Activated naive CD8-positive, alpha-beta T cell treated with anti-CD3 and anti-CD28 coated beads, Interleukin-2, amount 50 U/mL, for 24 hours (primary cell): ENCODE results near the gene MYO5C.

Experiments
- ATAC-seq: fragments of 150-1000 bp; cut with Tn5 transposase; one replicate; pipeline ENCODE4 v1.10.0; 2021
- DNase-seq: peaks from one replicate; pipeline ENCODE4 v3.0.0; 2021
- H3K27ac Mint-ChIP-seq: one replicate; pipeline ENCODE4 v1.8.0; 2021; ENCODE audit warnings: mild to moderate bottlenecking, mixed read lengths
- H3K27me3 Mint-ChIP-seq: one replicate; pipeline ENCODE4 v1.8.0; 2021; ENCODE audit warnings: mixed read lengths
- H3K36me3 Mint-ChIP-seq: one replicate; pipeline ENCODE4 v1.8.0; 2021; ENCODE audit warnings: low read depth, mixed read lengths
- H3K4me1 Mint-ChIP-seq: one replicate; pipeline ENCODE4 v1.8.0; 2021; ENCODE audit warnings: mixed read lengths
- H3K4me3 Mint-ChIP-seq: one replicate; pipeline ENCODE4 v1.8.0; 2021; ENCODE audit warnings: mild to moderate bottlenecking, moderate library complexity, mixed read lengths
- H3K9me3 Mint-ChIP-seq: one replicate; pipeline ENCODE4 v1.8.0; 2021; ENCODE audit warnings: mixed read lengths

The MYO5C gene

DNA sequence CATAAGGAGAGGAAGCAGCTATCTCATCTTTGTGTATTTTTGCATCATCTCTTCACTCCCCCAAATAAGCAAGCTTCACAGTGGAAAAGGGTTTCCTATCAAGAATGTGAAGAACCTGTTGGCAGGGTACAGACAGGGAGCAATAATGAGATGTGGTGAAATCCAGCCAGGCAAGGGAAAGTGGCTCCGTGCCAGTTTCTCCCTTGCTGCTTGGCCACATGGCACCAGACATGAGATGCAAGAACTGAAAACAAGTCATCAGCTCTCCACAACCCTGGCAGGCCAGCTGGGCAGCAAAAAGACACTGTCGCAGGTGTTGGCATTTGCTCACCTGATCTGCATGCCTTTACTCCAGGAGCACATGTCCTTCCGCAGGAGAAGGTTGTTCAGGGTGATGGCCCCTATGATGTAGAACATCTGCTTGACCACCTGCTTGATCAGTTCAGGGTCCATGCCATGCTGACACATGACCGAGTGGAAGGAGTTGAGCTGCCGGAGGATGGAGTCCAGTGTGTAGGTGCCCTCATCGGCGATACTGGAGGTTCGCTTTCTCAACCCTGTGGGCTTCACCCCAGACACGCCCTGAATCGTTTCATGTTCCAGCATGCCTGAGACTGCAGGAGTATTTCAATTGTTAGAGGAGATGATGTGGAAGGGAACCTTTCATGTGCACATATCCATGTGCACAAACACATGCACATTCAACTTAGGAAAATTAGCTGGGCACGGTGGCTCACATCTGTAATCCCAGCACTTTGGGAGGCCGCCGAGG is 23.3 kb upstream of the MYO5C start:
- H3K4me1 Mint-ChIP-seq: no peaks in the 10 kb centered on the region
- no peaks in the 10 kb centered on the region for H3K27me3 Mint-ChIP-seq
- no peak overlapping the region for H3K4me3 Mint-ChIP-seq
- DNase-seq (no peak), ATAC-seq (no peak)
- no peak overlapping the region for H3K27ac Mint-ChIP-seq
- H3K36me3 Mint-ChIP-seq: peaks cover 20% of the 10 kb centered on the region
- H3K9me3 Mint-ChIP-seq: no peaks in the 10 kb centered on the region

- Mint-ChIP-seq H3K9me3 (no peaks in the 10 kb centered on the region), H3K36me3 (peaks cover 22% of the 10 kb centered on the region), H3K4me1 (no peaks in the 10 kb centered on the region), H3K4me3 (no peak overlapping the region), H3K27me3 (no peaks in the 10 kb centered on the region), H3K27ac (no peak overlapping the region)
- DNase-seq (no peak), ATAC-seq (no peak)
Observed at GRCh38 chr15:52317688-52318087, 22.1 kb upstream of the MYO5C start.

DNA sequence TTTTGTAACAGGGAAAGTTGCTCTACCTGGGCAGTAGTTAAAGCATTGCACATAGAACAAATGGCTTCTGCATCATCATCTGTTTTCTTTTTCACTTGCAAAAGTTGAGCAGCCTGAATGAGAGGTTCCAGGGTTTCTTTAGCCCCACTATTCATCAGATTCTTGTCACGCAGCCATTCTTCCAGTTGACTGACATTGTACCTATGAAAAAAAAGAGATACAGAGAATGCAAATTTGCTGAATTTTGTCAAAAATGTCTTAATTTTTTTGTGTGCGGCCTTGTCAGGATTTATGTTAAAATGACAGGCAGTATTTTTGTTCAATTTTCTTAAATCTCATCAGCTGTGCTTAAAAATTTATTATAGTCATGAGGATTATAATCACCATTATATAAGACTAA is 21.4 kb upstream of the MYO5C start:
- Mint-ChIP-seq H3K27me3 (no peaks in the 10 kb centered on the region), H3K4me3 (no peak overlapping the region), H3K9me3 (no peaks in the 10 kb centered on the region), H3K27ac (no peak overlapping the region), H3K36me3 (peaks cover 21% of the 10 kb centered on the region), H3K4me1 (no peaks in the 10 kb centered on the region)
- DNase-seq (no peak), ATAC-seq (no peak)

DNA sequence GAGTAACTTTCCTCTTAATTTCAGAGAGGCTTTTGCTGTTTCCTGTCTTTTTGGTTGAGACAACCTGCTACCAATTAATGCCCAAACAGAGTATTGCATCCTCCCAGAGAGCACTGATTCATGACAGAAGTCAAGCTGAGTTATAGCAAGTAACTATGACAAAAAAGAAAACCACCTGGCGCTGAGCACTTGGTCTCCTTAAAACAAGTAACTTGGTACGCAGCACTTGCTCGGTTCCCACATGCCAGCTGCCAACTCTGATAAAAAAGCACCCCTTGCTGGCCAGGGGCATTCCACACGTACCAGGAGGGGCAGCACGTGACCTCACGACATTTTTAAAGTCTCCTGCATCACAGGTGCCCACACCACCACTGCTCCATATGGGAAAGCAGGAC is 13.5 kb upstream of the MYO5C start:
- Mint-ChIP-seq H3K9me3 (no peaks in the 10 kb centered on the region), H3K27ac (no peak overlapping the region), H3K36me3 (peaks cover 8% of the 10 kb centered on the region), H3K27me3 (no peaks in the 10 kb centered on the region), H3K4me3 (no peak overlapping the region), H3K4me1 (peaks cover 2% of the 10 kb centered on the region)
- ATAC-seq (no peak), DNase-seq (no peak)

DNA sequence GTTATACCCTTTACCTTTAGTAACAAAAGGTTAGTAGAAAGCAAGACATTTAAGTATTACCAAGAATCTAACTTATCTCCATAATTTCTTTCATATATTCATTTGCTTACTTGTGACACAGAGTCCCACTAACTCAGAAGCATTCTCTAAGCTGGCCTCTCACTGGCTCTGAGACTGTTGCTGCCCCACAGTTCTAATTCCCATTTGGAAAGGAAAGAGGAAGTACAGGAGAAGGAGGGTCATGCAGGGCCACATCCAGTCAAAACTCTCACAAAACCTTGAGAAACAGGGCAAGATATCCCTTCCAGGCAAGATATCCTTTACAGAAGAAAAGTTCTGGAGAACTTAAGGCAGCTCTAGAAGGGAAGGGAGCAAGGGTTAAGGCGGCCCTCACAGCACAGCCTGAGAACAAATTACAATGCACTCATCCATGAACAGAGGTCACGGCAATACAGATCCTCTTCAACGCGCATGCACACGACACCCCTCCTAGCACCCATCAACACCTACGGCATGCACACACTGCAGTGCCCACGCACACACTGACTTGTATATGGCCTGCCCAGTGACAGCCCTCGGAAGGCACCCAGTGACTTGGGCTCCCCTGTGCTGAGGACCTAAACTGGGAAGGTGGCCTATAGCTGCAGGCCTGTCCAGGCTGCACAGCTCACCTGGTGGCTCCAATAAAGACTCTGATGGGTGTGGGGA is 13.0 kb upstream of the MYO5C start:
- Mint-ChIP-seq H3K4me1 (peaks cover 2% of the 10 kb centered on the region), H3K9me3 (no peaks in the 10 kb centered on the region), H3K36me3 (peaks cover 5% of the 10 kb centered on the region), H3K27me3 (no peaks in the 10 kb centered on the region), H3K4me3 (no peak overlapping the region), H3K27ac (no peak overlapping the region)
- no peak for ATAC-seq
- no peak for DNase-seq

GRCh38 chr15:52307847-52308246 is 12.2 kb upstream of the MYO5C start:
- peaks cover 5% of the 10 kb centered on the region for H3K36me3 Mint-ChIP-seq
- DNase-seq (no peak), ATAC-seq (no peak)
- H3K27ac Mint-ChIP-seq: no peak overlapping the region
- no peak overlapping the region for H3K4me3 Mint-ChIP-seq
- no peaks in the 10 kb centered on the region for H3K27me3 Mint-ChIP-seq
- H3K9me3 Mint-ChIP-seq: no peaks in the 10 kb centered on the region
- H3K4me1 Mint-ChIP-seq: peaks cover 2% of the 10 kb centered on the region

DNA sequence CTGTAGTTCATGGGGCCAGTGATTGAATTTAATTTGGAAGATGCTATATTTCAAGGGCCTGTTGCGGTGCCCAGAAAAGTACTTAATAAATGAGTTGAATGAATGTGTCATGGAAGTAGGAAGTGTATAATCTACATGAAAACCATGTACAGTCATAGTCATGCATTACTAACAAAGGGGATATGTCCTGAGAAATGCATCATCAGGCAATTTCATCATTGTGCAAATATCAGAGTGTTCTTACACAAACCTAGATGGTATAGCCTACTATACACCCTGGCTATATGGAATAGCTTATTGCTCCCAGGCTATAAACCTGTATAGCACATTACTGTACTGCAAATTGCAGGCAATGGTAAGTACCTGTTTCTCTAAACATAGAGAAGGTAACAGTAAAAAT is 10.7 kb upstream of the MYO5C start:
- Mint-ChIP-seq H3K36me3 (peaks cover 2% of the 10 kb centered on the region), H3K4me3 (no peak overlapping the region), H3K9me3 (no peaks in the 10 kb centered on the region), H3K4me1 (peaks cover 2% of the 10 kb centered on the region), H3K27me3 (no peaks in the 10 kb centered on the region), H3K27ac (no peak overlapping the region)
- no peak for DNase-seq
- no peak for ATAC-seq

DNA sequence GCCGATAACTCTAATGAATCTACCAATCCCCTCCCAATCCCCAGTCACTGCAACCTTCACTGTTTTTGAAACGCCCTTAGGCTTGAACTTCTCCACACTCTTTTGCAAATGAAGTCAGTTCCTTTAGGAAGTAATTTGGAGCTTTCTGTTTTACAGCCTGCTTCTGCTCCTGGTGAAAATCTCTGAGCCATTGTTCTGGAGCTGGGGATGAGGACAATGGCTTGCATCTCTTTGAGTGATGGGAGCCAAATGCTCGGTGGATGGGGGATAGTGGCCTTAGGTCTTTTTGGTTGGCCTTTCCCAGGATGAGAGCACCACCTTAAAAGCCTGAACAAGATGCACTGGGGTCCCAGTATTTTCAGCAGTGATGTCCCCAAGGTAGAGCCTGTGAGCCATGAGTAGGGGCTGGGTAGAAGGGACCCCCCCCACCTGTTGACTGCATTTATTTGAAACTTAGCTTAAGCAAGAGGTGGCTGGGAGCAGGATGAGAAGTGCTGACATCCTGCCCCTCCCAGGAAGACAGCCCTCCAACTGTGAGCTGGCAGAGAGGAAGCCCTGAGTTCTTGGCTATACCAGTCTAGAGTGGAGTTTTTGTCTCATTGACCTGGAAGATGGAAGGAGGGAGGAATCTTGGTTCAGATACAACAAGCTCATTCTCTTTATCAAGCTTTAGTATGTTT is 7.6 kb upstream of the MYO5C start:
- H3K36me3 Mint-ChIP-seq: no peaks in the 10 kb centered on the region
- peaks cover 2% of the 10 kb centered on the region for H3K4me1 Mint-ChIP-seq
- no peaks in the 10 kb centered on the region for H3K27me3 Mint-ChIP-seq
- ATAC-seq: no peak
- DNase-seq: no peak
- no peak overlapping the region for H3K4me3 Mint-ChIP-seq
- H3K27ac Mint-ChIP-seq: no peak overlapping the region
- no peaks in the 10 kb centered on the region for H3K9me3 Mint-ChIP-seq

DNA sequence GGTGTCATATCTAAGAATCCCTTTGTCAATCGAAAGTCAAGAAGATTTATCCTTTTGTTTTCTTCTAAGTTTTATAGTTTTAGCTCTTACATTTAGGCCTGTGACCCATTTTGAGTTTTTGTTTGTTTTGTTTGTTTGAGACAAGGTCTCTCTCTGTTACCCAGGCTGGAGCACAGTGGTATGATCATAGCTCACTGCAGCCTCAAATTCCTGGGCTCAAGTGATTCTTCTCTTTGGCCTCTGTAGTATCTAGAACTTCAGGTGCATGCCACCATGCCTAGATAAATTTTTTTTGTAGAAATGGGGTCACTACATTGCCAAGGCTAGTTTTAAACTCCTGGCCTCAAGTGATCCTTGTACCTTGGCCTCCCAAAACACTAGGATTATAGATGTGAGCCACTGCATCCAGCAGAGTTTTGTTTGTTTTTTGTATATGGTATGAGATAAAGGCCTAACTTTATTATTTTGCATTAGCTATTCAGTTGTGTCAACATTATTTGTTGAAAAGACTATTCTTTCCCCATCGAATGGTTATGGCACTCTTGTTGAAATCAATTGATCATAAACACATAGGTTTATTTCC is 5.8 kb upstream of the MYO5C start:
- DNase-seq (no peak), ATAC-seq (no peak)
- H3K36me3 Mint-ChIP-seq: no peaks in the 10 kb centered on the region
- peaks cover 2% of the 10 kb centered on the region for H3K4me1 Mint-ChIP-seq
- H3K27me3 Mint-ChIP-seq: peaks cover 3% of the 10 kb centered on the region
- no peaks in the 10 kb centered on the region for H3K9me3 Mint-ChIP-seq
- no peak overlapping the region for H3K27ac Mint-ChIP-seq
- no peak overlapping the region for H3K4me3 Mint-ChIP-seq

GRCh38 chr15:52294881-52295420 is 653 bp downstream of the MYO5C start:
- no peak overlapping the region for H3K27ac Mint-ChIP-seq
- no peaks in the 10 kb centered on the region for H3K36me3 Mint-ChIP-seq
- H3K27me3 Mint-ChIP-seq: peaks cover 27% of the 10 kb centered on the region
- DNase-seq (no peak), ATAC-seq (no peak)
- peaks cover 2% of the 10 kb centered on the region for H3K4me1 Mint-ChIP-seq
- H3K9me3 Mint-ChIP-seq: no peaks in the 10 kb centered on the region
- peak overlapping the region; percentile 13 for H3K4me3 Mint-ChIP-seq

DNA sequence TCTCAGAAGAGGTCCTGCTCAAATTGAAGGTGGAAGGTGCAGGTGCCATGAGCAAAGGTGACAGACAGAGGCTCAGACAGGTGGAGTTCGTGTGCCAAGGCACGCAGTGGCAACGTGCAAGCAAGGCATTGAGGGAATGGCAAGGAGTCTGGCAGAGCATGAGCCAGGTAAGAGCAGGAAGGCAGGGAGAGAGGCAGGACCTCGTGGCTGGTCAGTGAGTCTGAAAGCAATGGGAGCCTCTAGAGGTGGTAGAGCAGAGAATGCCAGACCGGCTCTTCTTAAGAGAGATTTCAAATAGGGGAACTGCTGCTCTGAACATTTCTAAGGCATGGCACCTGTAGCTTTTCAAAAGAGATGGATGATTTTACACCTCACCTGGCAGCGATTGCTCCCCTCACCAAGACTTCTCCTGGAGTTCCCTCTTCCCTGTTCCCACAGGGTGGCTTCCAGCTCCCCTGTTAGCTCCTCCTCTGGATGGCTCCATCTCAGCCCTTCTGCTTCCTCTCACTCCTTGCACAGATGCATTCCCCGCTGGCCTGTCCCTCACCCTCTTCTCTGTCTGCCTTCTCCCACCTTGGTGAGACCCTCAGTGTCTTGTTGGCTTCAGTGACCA is 2.7 kb downstream of the MYO5C start:
- H3K27ac Mint-ChIP-seq: no peak overlapping the region
- no peaks in the 10 kb centered on the region for H3K9me3 Mint-ChIP-seq
- no peaks in the 10 kb centered on the region for H3K36me3 Mint-ChIP-seq
- H3K4me3 Mint-ChIP-seq: no peak overlapping the region
- H3K27me3 Mint-ChIP-seq: peaks cover 27% of the 10 kb centered on the region
- DNase-seq: no peak
- ATAC-seq: no peak
- H3K4me1 Mint-ChIP-seq: peaks cover 2% of the 10 kb centered on the region

DNA sequence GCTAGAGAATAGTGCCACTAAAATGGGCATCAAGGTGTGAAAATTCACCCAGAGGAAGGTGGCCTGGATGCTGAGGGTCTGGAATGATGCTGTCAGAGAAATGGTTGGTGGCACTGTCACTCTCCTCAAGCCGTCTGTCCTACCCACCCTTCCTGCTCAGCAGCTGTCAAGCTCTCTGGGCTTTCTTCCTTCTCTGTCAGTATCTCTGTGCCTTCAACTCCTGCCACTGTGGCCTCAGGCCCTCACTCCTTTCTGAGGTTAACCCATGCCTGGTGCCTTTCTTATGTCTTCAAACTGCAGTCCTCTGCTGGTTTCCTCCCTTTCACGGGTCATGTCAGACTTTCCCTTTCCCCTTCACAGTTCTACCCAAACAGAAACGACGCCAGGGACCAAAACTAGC is 4.4 kb downstream of the MYO5C start:
- Mint-ChIP-seq H3K36me3 (no peaks in the 10 kb centered on the region), H3K4me3 (no peak overlapping the region), H3K9me3 (no peaks in the 10 kb centered on the region), H3K4me1 (peaks cover 2% of the 10 kb centered on the region), H3K27me3 (peaks cover 22% of the 10 kb centered on the region), H3K27ac (no peak overlapping the region)
- no peak for DNase-seq
- peak; percentile 21 for ATAC-seq

- H3K9me3 Mint-ChIP-seq: no peaks in the 10 kb centered on the region
- H3K27ac Mint-ChIP-seq: no peak overlapping the region
- DNase-seq: no peak
- H3K27me3 Mint-ChIP-seq: peaks cover 22% of the 10 kb centered on the region
- ATAC-seq: no peak
- no peaks in the 10 kb centered on the region for H3K36me3 Mint-ChIP-seq
- peaks cover 2% of the 10 kb centered on the region for H3K4me1 Mint-ChIP-seq
- H3K4me3 Mint-ChIP-seq: no peak overlapping the region
Observed at GRCh38 chr15:52290800-52291199, 4.8 kb downstream of the MYO5C start.

DNA sequence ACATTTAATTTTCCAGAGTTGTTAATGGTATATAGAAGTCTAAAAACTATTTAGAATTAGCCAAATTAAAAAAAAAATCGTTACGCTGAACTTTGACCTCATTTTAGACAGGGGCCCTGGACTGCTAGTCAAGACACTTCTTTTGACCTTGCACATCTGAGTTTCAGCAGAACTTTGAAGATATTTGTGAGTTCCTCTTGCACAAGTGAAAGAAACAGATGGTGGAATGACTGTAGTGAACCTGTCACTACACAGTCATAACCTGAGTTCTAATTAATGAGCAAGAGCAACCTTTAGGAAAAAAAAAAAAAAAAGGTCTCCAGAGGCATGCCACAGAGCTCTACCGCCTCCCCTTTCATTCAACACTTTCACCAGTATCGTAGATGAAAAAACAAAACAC is 5.3 kb downstream of the MYO5C start:
- ATAC-seq: no peak
- DNase-seq: no peak
- H3K4me1 Mint-ChIP-seq: peaks cover 2% of the 10 kb centered on the region
- H3K27ac Mint-ChIP-seq: no peak overlapping the region
- no peak overlapping the region for H3K4me3 Mint-ChIP-seq
- no peaks in the 10 kb centered on the region for H3K36me3 Mint-ChIP-seq
- H3K9me3 Mint-ChIP-seq: no peaks in the 10 kb centered on the region
- peaks cover 22% of the 10 kb centered on the region for H3K27me3 Mint-ChIP-seq
